ENCODE measurements around the gene AFF3.

DNA sequence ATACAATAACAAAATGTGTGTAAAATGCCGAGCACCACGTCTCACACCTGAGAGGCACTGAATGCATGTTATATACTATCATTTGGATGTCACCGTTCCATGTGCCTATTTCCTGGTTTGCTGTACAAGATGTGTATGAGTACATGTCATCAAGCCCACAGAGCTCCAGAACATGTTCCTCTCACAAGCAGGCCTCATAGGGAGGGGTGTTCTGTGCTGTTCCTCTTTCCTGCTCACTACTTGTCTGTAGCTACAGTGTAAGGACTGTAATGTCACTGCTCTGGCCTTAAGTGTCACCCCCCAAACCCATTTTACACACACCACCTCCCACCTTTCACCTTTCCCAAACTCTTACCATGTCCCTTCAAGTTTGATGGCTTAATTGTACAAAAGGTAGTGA, 1.8 kb downstream of the AFF3 start:
- TF ChIP-seq RAD21 (IDR thresholded peaks at IDR 0.05; ENCODE audit: low read depth) (no peak), TEAD4 (IDR thresholded peaks at IDR 0.05) (no peak), EGR1 (IDR thresholded peaks at IDR 0.05) (no peak), CEBPB (IDR thresholded peaks at IDR 0.05) (no peak), EP300 (IDR thresholded peaks at IDR 0.05; ENCODE audit: borderline replicate concordance) (no peak), TAF1 (IDR thresholded peaks at IDR 0.05; ENCODE audit: low read depth) (no peak), FOXM1 (IDR thresholded peaks at IDR 0.05; ENCODE audit: borderline replicate concordance, low read depth) (no peak), YY1 (IDR thresholded peaks at IDR 0.05; ENCODE audit: low read depth) (no peak), NFIC (IDR thresholded peaks at IDR 0.05) (no peak), TCF12 (IDR thresholded peaks at IDR 0.05; ENCODE audit: low read depth) (no peak), CREB1 (IDR thresholded peaks at IDR 0.05; ENCODE audit: low read depth) (no peak)
- TF ChIP-seq, protein P1, sequence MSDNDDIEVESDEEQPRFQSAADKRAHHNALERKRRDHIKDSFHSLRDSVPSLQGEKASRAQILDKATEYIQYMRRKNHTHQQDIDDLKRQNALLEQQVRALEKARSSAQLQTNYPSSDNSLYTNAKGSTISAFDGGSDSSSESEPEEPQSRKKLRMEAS (IDR thresholded peaks at IDR 0.05): no peak

All from Ishikawa (cell line).